ENCODE measurements around the gene ROBO2. TPM values are rescaled to one million over a fixed set of nuclear protein-coding genes. Genes with fewer than 3 reads are reported as not detected.

Gene ROBO2
- total RNA-seq, 2 experiments from 2014 or later, result not detected

DNA sequence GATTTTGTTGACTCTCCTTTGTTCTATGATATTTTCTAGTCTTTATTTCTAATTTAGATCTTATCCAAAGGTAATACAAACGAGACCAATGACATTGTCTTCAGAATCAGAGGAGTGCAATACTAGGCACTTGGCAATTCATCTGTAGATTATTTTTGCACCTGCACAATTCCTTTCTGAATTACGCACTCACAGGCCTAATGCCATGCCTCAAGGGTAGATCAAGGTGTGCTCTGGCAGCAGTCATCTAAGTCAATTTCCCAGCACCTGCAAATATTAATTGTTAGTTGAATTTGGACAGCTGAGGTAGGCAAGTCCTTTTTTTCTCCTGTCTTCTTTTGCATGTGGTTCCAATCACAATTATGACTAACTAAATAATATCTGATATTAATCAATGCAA is 653.2 kb downstream of the ROBO2 start:
- CTCF ChIA-PET, result no interaction called here
- Mint-ChIP-seq H3K4me3 (no peak overlapping the region), H3K4me1 (ENCODE audit: low read depth) (no peaks in the 10 kb centered on the region)

DNA sequence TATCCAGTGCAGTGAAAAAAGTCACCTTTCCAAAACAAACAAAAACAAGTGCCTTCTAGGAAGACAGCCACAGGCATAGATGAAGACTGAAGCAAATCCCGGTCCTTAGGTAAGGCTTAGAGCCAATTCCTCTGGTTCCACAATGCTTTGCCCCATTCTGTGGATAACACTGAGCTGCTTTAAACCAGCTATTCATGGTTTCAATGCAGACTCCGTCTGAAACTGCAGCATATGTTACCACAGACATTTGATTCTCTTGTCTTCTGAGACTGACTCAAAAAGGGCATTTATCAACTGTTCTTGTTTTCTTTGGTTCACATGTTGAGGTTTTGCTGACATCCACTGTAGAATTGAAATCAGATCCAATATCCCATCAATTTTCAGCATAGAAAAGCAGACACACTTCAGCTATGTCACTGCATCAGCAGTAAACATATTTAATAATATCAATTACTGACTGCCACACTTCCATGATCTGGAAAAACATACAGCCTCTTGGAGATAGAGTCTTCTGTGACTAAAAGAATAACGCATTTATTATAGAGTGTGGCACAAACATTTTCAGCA is 659.3 kb downstream of the ROBO2 start:
- Mint-ChIP-seq H3K4me1 (ENCODE audit: low read depth) (no peaks in the 10 kb centered on the region), H3K27me3 (no peaks in the 10 kb centered on the region), H3K4me3 (no peak overlapping the region), H3K36me3 (no peaks in the 10 kb centered on the region), H3K27ac (no peak overlapping the region), H3K9me3 (peaks cover 20% of the 10 kb centered on the region)
- POLR2A ChIA-PET, result no interaction called here
- intact Hi-C loops (cut with micrococcal nuclease), result no loop called here
- DNase-seq, result no peak
- CTCF ChIA-PET, result no interaction called here

More for the DNA sequence above, 653.2 kb downstream of the ROBO2 start:
- H3K9me3 Mint-ChIP-seq, result peaks cover 21% of the 10 kb centered on the region
- H3K36me3 Mint-ChIP-seq, result no peaks in the 10 kb centered on the region
- POLR2A ChIA-PET, result no interaction called here
- H3K27ac Mint-ChIP-seq, result no peak overlapping the region
- DNase-seq, result no peak
- intact Hi-C loops (cut with micrococcal nuclease), result no loop called here
- H3K27me3 Mint-ChIP-seq, result no peaks in the 10 kb centered on the region

Measured in activated CD4-positive, alpha-beta memory T cell treated with anti-CD3 and anti-CD28 coated beads for 36 hours (primary cell).